HPDE6-E6E7 (cell line): ENCODE data around the gene GSK3B.

ENCODE experiments used
- DNase-seq: peaks from one replicate; pipeline ENCODE4 v3.0.0; 2011; ENCODE audit warnings: missing footprints; ENCODE audit errors: extremely low spot score

Gene GSK3B

GRCh38 chr3:119818937-119819336 is 275.3 kb downstream of the GSK3B start:
- DNase-seq = no peak

- no peak for DNase-seq
Observed at GRCh38 chr3:119817583-119818363, 276.5 kb downstream of the GSK3B start.

- DNase-seq = no peak
Observed at GRCh38 chr3:119817071-119817470, 277.2 kb downstream of the GSK3B start.

GRCh38 chr3:119815716-119816115 is 278.5 kb downstream of the GSK3B start:
- no peak for DNase-seq

GRCh38 chr3:119812491-119813058 is 281.7 kb downstream of the GSK3B start:
- DNase-seq = no peak

- DNase-seq = no peak
Observed at GRCh38 chr3:119810018-119810435, 284.2 kb downstream of the GSK3B start.

- DNase-seq = no peak
Observed at GRCh38 chr3:119809249-119810017, 284.8 kb downstream of the GSK3B start.

GRCh38 chr3:119808843-119809242 is 285.4 kb downstream of the GSK3B start:
- no peak for DNase-seq

- DNase-seq = no peak
Observed at GRCh38 chr3:119808244-119808643, 286.0 kb downstream of the GSK3B start.

GRCh38 chr3:119800844-119801243 is 293.4 kb downstream of the GSK3B start:
- DNase-seq = no peak

- DNase-seq = no peak
Observed at GRCh38 chr3:119796785-119797184, 297.5 kb downstream of the GSK3B start.

- no peak for DNase-seq
Observed at GRCh38 chr3:119796368-119796767, 297.9 kb downstream of the GSK3B start.

- no peak for DNase-seq
Observed at GRCh38 chr3:119795849-119796248, 298.4 kb downstream of the GSK3B start.

- DNase-seq = no peak
Observed at GRCh38 chr3:119794971-119795612, 299.2 kb downstream of the GSK3B start.

GRCh38 chr3:119794401-119794800 is 299.8 kb downstream of the GSK3B start:
- DNase-seq = no peak

- no peak for DNase-seq
Observed at GRCh38 chr3:119792270-119792669, 302.0 kb downstream of the GSK3B start.

GRCh38 chr3:119790369-119790768 is 303.9 kb downstream of the GSK3B start:
- DNase-seq = no peak

- no peak for DNase-seq
Observed at GRCh38 chr3:119786409-119786808, 307.8 kb downstream of the GSK3B start.

- no peak for DNase-seq
Observed at GRCh38 chr3:119783883-119784282, 310.4 kb downstream of the GSK3B start.

GRCh38 chr3:119783255-119783654 is 311.0 kb downstream of the GSK3B start:
- DNase-seq = no peak

GRCh38 chr3:119782460-119782859 is 311.8 kb downstream of the GSK3B start:
- DNase-seq = no peak
